ENCODE data around the gene TTPAL. TPM values are rescaled to one million over a fixed set of nuclear protein-coding genes. Genes with fewer than 3 reads are reported as not detected.
A peak's percentile ranks its signal among the peaks of the same experiment; 100 is the strongest.

The TTPAL gene
- total and polyA plus RNA-seq, 2 of the 4 experiments (the other 2 are of a cell fraction), result 8.2 to 18.1 TPM

DNA sequence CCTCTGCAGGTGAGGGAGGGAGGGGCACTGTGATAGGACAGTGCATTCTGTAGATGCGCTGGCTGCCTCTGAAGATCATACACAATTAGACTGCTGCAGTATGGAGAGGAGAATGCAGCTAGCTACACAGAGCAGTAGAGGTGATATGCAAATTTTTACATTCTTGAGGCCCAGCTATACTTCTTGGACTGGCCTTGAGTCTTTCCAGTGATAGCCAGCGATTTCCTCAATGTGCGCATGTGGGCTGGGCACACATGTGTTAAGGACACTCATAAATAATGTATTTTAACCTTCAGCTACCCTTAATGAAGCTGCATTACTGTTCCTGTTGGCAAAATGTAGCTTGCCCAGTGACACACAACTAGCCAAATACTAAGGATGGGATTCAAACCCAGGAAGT is 19.0 kb downstream of the TTPAL start:
- no peak overlapping the region for H3K4me2 ChIP-seq (ENCODE audit: low read depth, low read length)
- H3K4me1 ChIP-seq (ENCODE audit: control insufficient read depth, insufficient read depth, low read length), result peaks cover 31% of the 10 kb centered on the region
- peaks cover 14 to 53% of the 10 kb centered on the region in 2 experiments for H3K79me1 ChIP-seq (ENCODE audit: low read depth in 1 of 2, low read length in 2 of 2)
- H2BK120ac ChIP-seq (ENCODE audit: low read depth, low read length), result peak overlapping the region; percentile 63
- H3K27ac ChIP-seq (ENCODE audit: insufficient read depth, low read length), result peak overlapping the region; percentile 64
- peak overlapping the region; percentile 46; the same call in 1 of the 2 replicates for H4K5ac ChIP-seq (ENCODE audit: low read depth, low read length)
- ChIA-PET CTCF (interaction anchor here (0.5 kb wide), 1 partner anchor 82 kb away, joined by 3 read pairs; no protein-coding TSS in a partner anchor), POLR2A (ENCODE audit: unreplicated experiment) (no interaction called here)
- no CpG with 5 or more reads among the region's 3 CpGs for WGBS, 2 experiments (ENCODE audit: extremely low coverage in 2 of 2, insufficient read length in 1 of 2)
- peak overlapping the region; percentile 37 for H4K91ac ChIP-seq (ENCODE audit: insufficient read depth, low read depth, low read length)
- H3K4ac ChIP-seq (ENCODE audit: low read depth, low read length), result peak overlapping the region; percentile 76
- no TSS peak for BruUV-seq (replicated peaks)
- intact Hi-C loops (cut with micrococcal nuclease), result loop anchor here (5.0 kb wide), 1 partner anchor 118 kb away; no protein-coding TSS in a partner anchor
- peak overlapping the region; percentile 61 for H3K14ac ChIP-seq (replicated peaks; ENCODE audit: low read depth, low read length)
- H2AFZ ChIP-seq (replicated peaks; ENCODE audit: low read length, poor library complexity), result no peak overlapping the region
- peaks cover 18% of the 10 kb centered on the region for H3K9me1 ChIP-seq (ENCODE audit: insufficient read depth, low read length)
- dilution Hi-C loops (cut with HindIII; ENCODE audit: low sequenced_read_pairs, unreplicated experiment), result no loop called here
- H4K8ac ChIP-seq (ENCODE audit: low read depth in 2 of 2, low read length in 2 of 2), result peak overlapping the region; percentile 16 to 57; a peak in 3 of 4 replicates
- peaks cover 12% of the 10 kb centered on the region; the same call in 1 of the 2 replicates for H4K20me1 ChIP-seq (ENCODE audit: insufficient read depth, low read length)
- ATAC-seq (ENCODE audit: low read depth), result peak; percentile 3
- no peak for DNase-seq
- H2BK20ac ChIP-seq (ENCODE audit: low read depth, low read length), result peak overlapping the region; percentile 50
- H3K4me3 ChIP-seq (ENCODE audit: insufficient read depth, low read depth, low read length), result no peak overlapping the region
- H2AK5ac ChIP-seq (ENCODE audit: low read depth, low read length), result peak overlapping the region; percentile 68
- no peaks in the 10 kb centered on the region for H3K9me3 ChIP-seq (ENCODE audit: control insufficient read depth, insufficient read depth, low read length)
- H2BK15ac ChIP-seq (ENCODE audit: low read depth, low read length), result peak overlapping the region; percentile 35; the same call in 2 of the 3 replicates
- H3K18ac ChIP-seq (ENCODE audit: low read depth, low read length), result peak overlapping the region; percentile 48; the same call in 1 of the 2 replicates
- no peaks in the 10 kb centered on the region for H3K27me3 ChIP-seq (ENCODE audit: control insufficient read depth, insufficient read depth, low read length)
- no peak overlapping the region for H2AK9ac ChIP-seq (replicated peaks; ENCODE audit: low read depth, low read length, poor library complexity)
- H3K56ac ChIP-seq (ENCODE audit: extremely low read depth, insufficient read depth, low read length), result no peak overlapping the region
- H3K9ac ChIP-seq (ENCODE audit: low read depth, low read length), result no peak overlapping the region
- TF ChIP-seq, protein P1, sequence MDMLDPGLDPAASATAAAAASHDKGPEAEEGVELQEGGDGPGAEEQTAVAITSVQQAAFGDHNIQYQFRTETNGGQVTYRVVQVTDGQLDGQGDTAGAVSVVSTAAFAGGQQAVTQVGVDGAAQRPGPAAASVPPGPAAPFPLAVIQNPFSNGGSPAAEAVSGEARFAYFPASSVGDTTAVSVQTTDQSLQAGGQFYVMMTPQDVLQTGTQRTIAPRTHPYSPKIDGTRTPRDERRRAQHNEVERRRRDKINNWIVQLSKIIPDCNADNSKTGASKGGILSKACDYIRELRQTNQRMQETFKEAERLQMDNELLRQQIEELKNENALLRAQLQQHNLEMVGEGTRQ (IDR thresholded peaks at IDR 0.05; ENCODE audit: low read depth, low read length), result no peak
- H3K36me3 ChIP-seq (ENCODE audit: control insufficient read depth, insufficient read depth, low read length), result peaks cover 23% of the 10 kb centered on the region
- H3K23ac ChIP-seq (ENCODE audit: low read depth, low read length), result peak overlapping the region; percentile 9; the same call in 1 of the 2 replicates
- H2BK5ac ChIP-seq (ENCODE audit: low read depth, low read length, poor library complexity, severe bottlenecking), result peak overlapping the region; percentile 98
- in situ Hi-C loops (cut with MboI; ENCODE audit: low sequenced_read_pairs), result loop anchor here (25.0 kb wide), 1 partner anchor 1293 kb away; the partner anchor contains the start of genes DNTTIP1 and WFDC3

Measured in IMR-90 (cell line).